GM12874 (cell line): Measurements from ENCODE around the gene NME2.

ENCODE experiments used
- TF ChIP-seq, protein P1 (sequence below): IDR thresholded peaks from 2 replicates; pipeline ENCODE4 v1.5.1; 2011; ENCODE audit warnings: low read depth, mild to moderate bottlenecking, control low read depth, low read length, moderate library complexity; ENCODE audit not compliant: insufficient read depth

Gene NME2

DNA sequence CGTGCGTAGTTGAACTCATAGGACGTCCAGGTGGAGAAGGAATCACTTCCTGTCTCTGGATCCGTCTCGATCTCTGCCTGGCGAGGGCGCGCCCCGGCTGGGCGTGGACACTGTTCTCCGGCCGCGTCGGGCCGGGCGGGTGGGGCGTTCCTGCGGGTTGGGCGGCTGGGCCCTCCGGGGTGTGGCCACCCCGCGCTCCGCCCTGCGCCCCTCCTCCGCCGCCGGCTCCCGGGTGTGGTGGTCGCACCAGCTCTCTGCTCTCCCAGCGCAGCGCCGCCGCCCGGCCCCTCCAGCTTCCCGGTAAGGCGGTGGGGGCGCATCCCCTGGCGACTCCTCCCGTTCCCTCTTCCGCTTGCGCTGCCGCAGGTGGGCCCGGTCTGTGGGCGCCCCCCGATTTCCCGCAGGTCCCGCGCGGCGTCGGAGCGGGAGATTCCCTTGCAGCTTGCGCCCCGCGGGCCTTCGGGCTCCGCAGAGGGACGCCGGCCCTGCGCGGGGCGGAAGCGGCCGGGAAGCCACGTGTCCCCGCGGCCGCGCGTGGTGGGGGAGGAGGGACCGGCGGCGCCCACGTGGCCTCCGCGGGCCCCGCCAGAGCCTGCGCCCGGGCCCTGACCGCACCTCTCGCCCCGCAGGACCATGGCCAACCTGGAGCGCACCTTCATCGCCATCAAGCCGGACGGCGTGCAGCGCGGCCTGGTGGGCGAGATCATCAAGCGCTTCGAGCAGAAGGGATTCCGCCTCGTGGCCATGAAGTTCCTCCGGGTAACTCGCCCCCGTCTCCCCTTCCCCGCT, at the start of gene NME2:
Gene NME2, plus strand, starts transcription at position 214 of the 789 bp plus-strand sequence. Its CDS starts 420 bp downstream, at position 634.
- TF ChIP-seq, protein P1, sequence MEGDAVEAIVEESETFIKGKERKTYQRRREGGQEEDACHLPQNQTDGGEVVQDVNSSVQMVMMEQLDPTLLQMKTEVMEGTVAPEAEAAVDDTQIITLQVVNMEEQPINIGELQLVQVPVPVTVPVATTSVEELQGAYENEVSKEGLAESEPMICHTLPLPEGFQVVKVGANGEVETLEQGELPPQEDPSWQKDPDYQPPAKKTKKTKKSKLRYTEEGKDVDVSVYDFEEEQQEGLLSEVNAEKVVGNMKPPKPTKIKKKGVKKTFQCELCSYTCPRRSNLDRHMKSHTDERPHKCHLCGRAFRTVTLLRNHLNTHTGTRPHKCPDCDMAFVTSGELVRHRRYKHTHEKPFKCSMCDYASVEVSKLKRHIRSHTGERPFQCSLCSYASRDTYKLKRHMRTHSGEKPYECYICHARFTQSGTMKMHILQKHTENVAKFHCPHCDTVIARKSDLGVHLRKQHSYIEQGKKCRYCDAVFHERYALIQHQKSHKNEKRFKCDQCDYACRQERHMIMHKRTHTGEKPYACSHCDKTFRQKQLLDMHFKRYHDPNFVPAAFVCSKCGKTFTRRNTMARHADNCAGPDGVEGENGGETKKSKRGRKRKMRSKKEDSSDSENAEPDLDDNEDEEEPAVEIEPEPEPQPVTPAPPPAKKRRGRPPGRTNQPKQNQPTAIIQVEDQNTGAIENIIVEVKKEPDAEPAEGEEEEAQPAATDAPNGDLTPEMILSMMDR = 0 out of 2 replicates have a peak, but pooled peaks have one; percentile 3

DNA sequence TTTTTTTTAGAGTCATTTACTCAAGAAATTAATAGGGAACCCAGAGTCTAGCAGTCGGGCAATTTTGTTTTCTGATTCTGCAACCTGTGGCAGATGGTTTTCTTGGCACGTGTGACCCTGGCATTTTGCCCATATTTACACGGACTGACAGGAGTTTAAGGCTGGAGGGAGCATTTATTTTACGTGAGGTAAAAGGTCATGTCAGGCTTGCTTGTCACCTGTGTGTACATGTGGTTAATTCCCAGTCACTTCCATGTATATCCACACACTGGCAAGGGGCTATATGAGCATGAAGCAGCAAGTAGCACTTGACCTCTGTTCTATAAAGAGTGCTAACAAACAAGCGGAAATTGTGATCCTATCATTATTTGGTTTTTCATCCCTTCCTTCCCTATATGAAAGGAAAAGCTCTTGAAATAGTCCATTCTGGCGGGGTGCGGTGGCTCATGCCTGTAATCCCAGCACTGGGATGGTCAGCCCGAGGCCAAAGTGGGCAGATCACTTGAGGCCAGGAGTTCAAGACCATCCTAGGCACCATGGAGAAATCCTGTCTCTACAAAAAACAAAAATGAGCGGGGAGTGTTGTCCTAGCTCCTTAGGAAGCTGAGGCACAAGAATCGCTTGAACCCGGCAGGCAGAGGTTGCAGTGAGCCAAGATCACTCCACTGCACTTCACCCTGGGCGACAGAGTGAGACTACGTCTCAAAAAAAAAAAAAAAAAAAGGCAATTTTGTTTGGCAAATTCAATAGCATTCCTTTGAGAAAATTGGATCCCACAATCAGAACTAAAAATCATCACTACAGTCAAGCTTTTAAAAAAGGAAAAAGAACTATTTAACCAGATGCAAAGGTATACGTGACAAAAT, 47.6 kb upstream of the NME2 start:
- TF ChIP-seq, protein P1 = no peak

DNA sequence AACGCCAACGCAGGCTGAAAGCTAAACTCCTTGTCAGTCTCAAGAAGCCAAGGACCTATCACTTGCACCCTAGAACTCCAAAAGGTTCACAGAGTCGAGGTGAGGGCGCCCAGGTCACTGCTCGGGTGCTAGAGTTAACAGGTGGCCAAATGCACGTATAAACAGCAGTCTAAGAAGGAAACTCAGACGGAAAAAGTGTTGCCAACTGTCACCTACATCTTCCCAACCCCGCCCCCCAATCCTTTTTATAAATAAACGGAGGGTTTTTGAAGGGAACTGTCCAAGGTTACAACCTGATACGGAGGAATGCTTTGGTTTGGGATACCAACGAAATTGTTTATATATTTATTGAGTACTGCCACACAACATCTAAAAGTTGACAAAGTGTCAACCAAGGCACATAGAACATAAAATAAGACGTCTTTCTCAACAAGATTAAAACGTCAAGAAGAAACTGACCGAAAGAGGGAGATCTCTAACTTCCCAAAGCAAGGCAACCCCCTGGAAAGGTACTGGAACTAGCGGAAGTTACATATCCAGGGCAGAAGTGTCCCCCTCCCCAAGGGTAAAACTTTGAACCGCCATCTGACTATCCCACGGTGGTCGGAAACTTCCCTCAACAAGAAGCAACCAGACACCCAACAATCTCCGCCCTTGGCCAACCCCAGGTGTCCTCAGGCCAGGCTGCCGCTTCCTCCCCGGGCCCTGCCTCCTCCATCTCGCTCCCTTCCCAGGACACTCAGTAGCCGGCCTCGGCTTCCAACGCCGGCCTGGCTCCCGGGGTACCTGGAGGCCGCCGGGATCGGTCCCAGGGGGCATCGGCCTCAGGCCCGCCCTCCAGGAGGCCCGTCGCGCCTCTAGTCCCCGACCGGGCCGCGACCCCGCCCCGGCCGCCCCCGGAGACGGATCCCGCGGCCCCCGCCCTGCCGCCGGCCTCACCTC, 46.5 kb upstream of the NME2 start:
- TF ChIP-seq, protein P1 = no peak

DNA sequence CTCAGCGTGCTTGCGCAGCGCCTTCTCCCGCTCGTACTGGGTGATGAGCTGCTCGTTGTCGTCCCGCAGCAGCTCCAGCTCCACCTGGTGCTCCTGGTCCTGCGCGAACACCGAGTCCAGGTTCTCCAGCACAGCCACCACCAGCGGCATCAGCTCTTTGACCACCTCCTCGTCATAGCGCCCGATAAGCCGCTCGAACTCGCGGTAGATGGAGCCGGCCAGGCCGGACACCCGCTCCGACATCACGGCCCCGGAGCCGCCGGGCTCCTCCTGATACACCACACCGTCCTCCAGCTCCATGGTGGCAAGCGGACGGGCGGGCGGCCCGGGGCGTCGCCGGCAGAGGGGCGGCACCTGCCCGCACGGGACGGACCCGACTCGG, 45.9 kb upstream of the NME2 start:
- TF ChIP-seq, protein P1 = no peak

DNA sequence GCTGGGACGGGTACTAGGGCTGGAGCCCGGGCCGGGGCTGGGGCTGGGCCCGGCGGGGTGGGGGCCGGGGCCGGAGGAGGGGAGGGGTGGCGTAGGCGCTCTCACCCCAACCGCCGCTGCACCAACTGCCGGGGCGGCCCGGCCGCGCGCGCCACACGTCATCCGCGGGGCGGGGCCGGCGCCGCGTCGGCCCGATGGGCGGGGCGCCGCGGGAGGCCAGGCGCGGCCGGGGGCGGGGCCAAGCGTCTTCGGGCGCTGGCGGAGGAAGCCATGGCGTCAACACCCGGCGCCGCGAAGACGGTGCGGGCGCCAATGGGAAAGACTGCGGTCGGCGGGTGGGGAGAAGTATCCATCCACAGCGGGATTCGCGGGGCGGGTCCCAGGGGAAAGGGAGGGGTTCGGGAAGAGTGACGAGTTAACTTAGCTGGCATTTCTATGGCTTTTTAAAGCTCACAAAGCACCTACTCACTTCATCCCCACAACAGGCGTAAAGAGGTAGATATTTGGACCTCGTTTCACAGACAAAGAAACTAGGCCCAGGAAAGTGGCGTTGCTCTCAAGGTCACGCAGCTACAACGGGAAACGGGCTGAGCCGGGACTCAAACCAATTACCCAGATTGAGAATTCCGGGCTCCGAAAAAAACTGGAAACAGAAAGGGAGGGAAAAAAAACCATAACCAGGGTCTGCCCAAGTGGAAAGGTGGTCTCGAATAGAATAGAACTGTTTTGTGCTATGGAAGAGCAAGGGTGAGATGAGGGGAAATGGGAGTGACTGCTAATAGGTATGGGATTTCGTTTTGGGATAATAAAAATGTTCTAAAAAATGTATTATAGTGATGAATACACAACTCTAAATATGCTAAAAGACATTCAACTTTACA, 45.2 kb upstream of the NME2 start, which contains the start of gene SPAG9:
Gene SPAG9, minus strand, starts transcription at position 130 of the 881 bp plus-strand sequence. CDS start 212 bp downstream, outside the sequence.
- TF ChIP-seq, protein P1 = no peak

DNA sequence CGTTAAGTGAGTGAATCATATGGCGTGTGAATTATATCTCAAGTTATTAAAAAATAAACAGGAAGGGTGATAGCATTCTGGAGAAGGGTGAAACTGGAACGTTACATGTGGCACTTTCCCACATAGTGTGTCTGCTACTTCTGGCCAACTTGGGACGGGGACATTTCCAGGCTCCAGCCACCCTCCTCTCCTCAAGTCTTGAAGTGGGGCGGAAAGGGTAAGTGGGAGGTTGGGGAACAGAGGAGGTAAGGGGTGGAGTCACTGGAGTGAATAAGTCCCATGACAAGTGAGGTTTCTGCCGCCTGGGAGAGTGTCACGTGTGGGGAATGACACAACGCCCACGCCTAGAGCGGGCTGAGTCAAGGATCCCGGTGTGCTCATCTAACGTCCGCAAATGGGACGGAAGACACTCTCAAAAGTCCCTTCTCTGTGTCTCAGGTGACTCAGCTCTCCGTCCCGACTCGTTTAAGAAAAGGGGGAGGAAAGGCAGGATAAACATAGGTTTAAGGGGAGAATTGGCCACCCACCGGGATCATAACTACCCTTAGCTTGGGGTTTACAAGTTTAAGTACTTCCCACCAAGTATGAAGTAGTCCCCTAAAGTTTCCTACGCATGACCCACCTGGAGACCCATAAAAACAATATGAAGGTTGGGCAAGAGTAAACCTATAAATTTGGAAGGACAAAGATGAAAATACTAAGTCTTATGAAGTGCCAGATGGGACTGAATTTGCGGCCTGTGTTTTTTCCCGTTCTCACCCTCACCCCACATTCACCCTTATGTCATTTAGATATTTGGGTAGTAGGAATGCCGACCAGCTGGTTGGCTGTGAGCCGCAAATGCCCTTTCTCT, 44.4 kb upstream of the NME2 start:
- TF ChIP-seq, protein P1 = no peak
